ENCODE results near the gene CRMP1. TPM values are rescaled to one million over a fixed set of nuclear protein-coding genes. Genes with fewer than 3 reads are reported as not detected.

Gene CRMP1
- total and polyA plus RNA-seq, 2 of the 8 experiments (the other 6 are each of a cell fraction or from before 2014, with no cell fraction given) = 120 to 131 TPM

- no peaks in the 10 kb centered on the region; a peak in 1 of 8 replicates for H3K36me3 ChIP-seq (ENCODE audit: control insufficient read depth in 2 of 4, insufficient read depth in 4 of 4, low read length in 3 of 4)
- H3K14ac ChIP-seq (ENCODE audit: insufficient read length) = no peak overlapping the region
- H3K9ac ChIP-seq (replicated peaks in 1 of 4; ENCODE audit: extremely low read depth in 1 of 4, low read depth in 3 of 4, low read length in 3 of 4) = no peak overlapping the region
- ChIA-PET POLR2A (ENCODE audit: partially characterized antibody) (no interaction called here), CTCF (ENCODE audit: partially characterized antibody) (interaction anchor here (2.8 to 3.6 kb wide), 2 partner anchors 10 to 11 kb away, joined by 14 to 23 read pairs; no protein-coding TSS in a partner anchor)
- H3K18ac ChIP-seq (ENCODE audit: extremely low read depth, low read length) = no peak overlapping the region
- no peak overlapping the region for H3K27ac ChIP-seq (ENCODE audit: low read depth, low read length)
- no peaks in the 10 kb centered on the region for H3K79me1 ChIP-seq (ENCODE audit: low read depth, low read length)
- no peak overlapping the region for H4K5ac ChIP-seq (ENCODE audit: insufficient read length, low read depth, low read length)
- H3K4ac ChIP-seq (replicated peaks; ENCODE audit: insufficient read length, low read depth, low read length) = no peak overlapping the region
- H3K23me2 ChIP-seq (ENCODE audit: low read depth, low read length) = no peaks in the 10 kb centered on the region
- no peaks in the 10 kb centered on the region for H3K9me3 ChIP-seq (ENCODE audit: insufficient read depth in 2 of 2, low read depth in 1 of 2, low read length in 1 of 2)
- H2AFZ ChIP-seq (ENCODE audit: low read length) = no peak overlapping the region
- H3K27me3 ChIP-seq (replicated peaks in 1 of 4; ENCODE audit: control insufficient read depth in 3 of 4, extremely low read depth in 1 of 4, insufficient read depth in 3 of 4, low read length in 3 of 4) = no peaks in the 10 kb centered on the region
- H2AK5ac ChIP-seq (ENCODE audit: low read depth, low read length) = no peak overlapping the region
- FAIRE-seq (no peak), DNase-seq (ENCODE audit: low read depth in 1 of 2, low spot score in 2 of 2) (no peak)
- H3K4me1 ChIP-seq (replicated peaks in 1 of 4; ENCODE audit: control insufficient read depth in 3 of 4, insufficient read depth in 4 of 4, low read length in 3 of 4) = no peaks in the 10 kb centered on the region
- H3K4me3 ChIP-seq (ENCODE audit: extremely low read depth in 1 of 4, insufficient read depth in 2 of 4, low read depth in 3 of 4, low read length in 4 of 4) = no peak overlapping the region
- no peak overlapping the region for H2BK20ac ChIP-seq (ENCODE audit: low read length)
- H2BK15ac ChIP-seq (ENCODE audit: low read length) = no peak overlapping the region
- no peak overlapping the region for H4K91ac ChIP-seq (replicated peaks; ENCODE audit: insufficient read length, low read length)
- no peak overlapping the region for H3K4me2 ChIP-seq (ENCODE audit: insufficient read depth in 1 of 2, low read depth in 2 of 2, low read length in 2 of 2)
- no peak overlapping the region for H2BK120ac ChIP-seq (replicated peaks; ENCODE audit: low read depth, low read length)
- WGBS, 2 experiments (ENCODE audit: extremely low coverage in 1 of 2, insufficient coverage in 1 of 2, insufficient read length in 1 of 2, insufficient replicate concordance in 2 of 2, low coverage in 1 of 2, low lambda C conversion rate in 2 of 2, missing lambda C conversion rate in 1 of 2) = 89% methylated on average over 12 of the region's 12 CpGs; no CpG with 5 or more reads in 1 of the 2 experiments
- H4K20me1 ChIP-seq (replicated peaks in 1 of 2; ENCODE audit: control insufficient read depth in 1 of 2, insufficient read depth in 2 of 2, low read length in 2 of 2) = peaks cover 0 to 4% of the 10 kb centered on the region in 2 experiments
- H3K79me2 ChIP-seq (ENCODE audit: control insufficient read depth in 1 of 2, insufficient read depth in 2 of 2, low read length in 2 of 2) = no peaks in the 10 kb centered on the region
- H3K56ac ChIP-seq (replicated peaks; ENCODE audit: insufficient read length, low read depth, low read length) = no peak overlapping the region
- H2BK5ac ChIP-seq (ENCODE audit: low read depth, low read length) = no peak overlapping the region
- peak overlapping the region; percentile 14; the same call in 1 of the 2 replicates for H4K8ac ChIP-seq (ENCODE audit: extremely low read depth, insufficient read depth, low read length)
- no peak overlapping the region for H2BK12ac ChIP-seq (ENCODE audit: low read depth, low read length)
- H3K23ac ChIP-seq (ENCODE audit: insufficient read length) = no peak overlapping the region
- TF ChIP-seq SIN3A (conservative IDR thresholded peaks at IDR 0.05 in 1 of 2, IDR thresholded peaks at IDR 0.05 in 1 of 2; ENCODE audit: low read depth in 1 of 2, low read length in 2 of 2) (no peak), POU5F1 (IDR thresholded peaks at IDR 0.05; ENCODE audit: low read depth, low read length) (no peak), BCL11A (IDR thresholded peaks at IDR 0.05; ENCODE audit: low read depth in 2 of 2, low read length in 2 of 2) (no peak), RNF2 (IDR thresholded peaks at IDR 0.05; ENCODE audit: borderline replicate concordance, low read depth, low read length, missing control alignments, poor library complexity, severe bottlenecking) (no peak), TAF1 (IDR thresholded peaks at IDR 0.05; ENCODE audit: low read depth, low read length) (no peak), JUN (IDR thresholded peaks at IDR 0.05; ENCODE audit: low read depth, low read length) (no peak), CHD2 (IDR thresholded peaks at IDR 0.05; ENCODE audit: low read length) (no peak), SAP30 (IDR thresholded peaks at IDR 0.05; ENCODE audit: insufficient read depth, insufficient replicate concordance, low read length) (no peak), CBX8 (IDR thresholded peaks at IDR 0.05; ENCODE audit: borderline replicate concordance, low read depth, low read length) (no peak), SIRT6 (IDR thresholded peaks at IDR 0.05; ENCODE audit: low read length) (no peak), RAD21 (IDR thresholded peaks at IDR 0.05 in 1 of 2, conservative IDR thresholded peaks at IDR 0.05 in 1 of 2; ENCODE audit: low read depth in 2 of 2, low read length in 2 of 2) (no peak)
- TF ChIP-seq, protein P1, sequence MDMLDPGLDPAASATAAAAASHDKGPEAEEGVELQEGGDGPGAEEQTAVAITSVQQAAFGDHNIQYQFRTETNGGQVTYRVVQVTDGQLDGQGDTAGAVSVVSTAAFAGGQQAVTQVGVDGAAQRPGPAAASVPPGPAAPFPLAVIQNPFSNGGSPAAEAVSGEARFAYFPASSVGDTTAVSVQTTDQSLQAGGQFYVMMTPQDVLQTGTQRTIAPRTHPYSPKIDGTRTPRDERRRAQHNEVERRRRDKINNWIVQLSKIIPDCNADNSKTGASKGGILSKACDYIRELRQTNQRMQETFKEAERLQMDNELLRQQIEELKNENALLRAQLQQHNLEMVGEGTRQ (IDR thresholded peaks at IDR 0.05; ENCODE audit: low read length) = no peak
Observed at GRCh38 chr4:5802565-5802964, 90.3 kb downstream of the CRMP1 start.

All from H1 (cell line).